ENCODE data around the gene NDRG4. TPM values are rescaled to one million over a fixed set of nuclear protein-coding genes. Genes with fewer than 3 reads are reported as not detected.

NDRG4 gene
- total and polyA plus RNA-seq, 4 donors: 128 to 593 (median 470) TPM

- H3K4me1 ChIP-seq (ENCODE audit: control insufficient read depth, insufficient read depth, low read length): peaks cover 99% of the 10 kb centered on the region
- WGBS (ENCODE audit: insufficient coverage): 84% methylated on average over 8 of the region's 10 CpGs
- no peaks in the 10 kb centered on the region for H3K27me3 ChIP-seq (ENCODE audit: control insufficient read depth, insufficient read depth, low read length)
- peaks cover 31% of the 10 kb centered on the region for H3K36me3 ChIP-seq (ENCODE audit: control insufficient read depth, insufficient read depth, low read length)
- DNase-seq (ENCODE audit: low read depth in 4 of 6, low spot score in 6 of 6): no peak
- H3K9me3 ChIP-seq (ENCODE audit: control insufficient read depth, insufficient read depth, low read length): no peaks in the 10 kb centered on the region
- no peak overlapping the region for H3K4me3 ChIP-seq (ENCODE audit: low read depth, low read length)
- H3K27ac ChIP-seq (ENCODE audit: low read depth, low read length): peak overlapping the region; percentile 79
Measured at GRCh38 chr16:58499092-58499511, 841 bp upstream of the NDRG4 start.

- peak overlapping the region; percentile 84 for H3K27ac ChIP-seq (ENCODE audit: low read depth, low read length)
Measured at GRCh38 chr16:58500430-58501241, 693 bp downstream of the NDRG4 start.

GRCh38 chr16:58501242-58502131 is 1.5 kb downstream of the NDRG4 start:
- Histone ChIP-seq H3K4me3 (ENCODE audit: low read depth, low read length) (peak overlapping the region; percentile 69), H3K4me1 (ENCODE audit: control insufficient read depth, insufficient read depth, low read length) (peaks cover 78% of the 10 kb centered on the region), H3K36me3 (ENCODE audit: control insufficient read depth, insufficient read depth, low read length) (peaks cover 44% of the 10 kb centered on the region), H3K9me3 (ENCODE audit: control insufficient read depth, insufficient read depth, low read length) (no peaks in the 10 kb centered on the region), H3K27me3 (ENCODE audit: control insufficient read depth, insufficient read depth, low read length) (no peaks in the 10 kb centered on the region), H3K27ac (ENCODE audit: low read depth, low read length) (peak overlapping the region; percentile 84)
- peak in 3 of 6 donors; percentile 70 to 93 (median 90) for DNase-seq (ENCODE audit: low read depth in 4 of 6, low spot score in 6 of 6)
- WGBS (ENCODE audit: insufficient coverage): 7% methylated on average over 38 of the region's 42 CpGs

More at GRCh38 chr16:58500430-58501241, 693 bp downstream of the NDRG4 start:
- WGBS (ENCODE audit: insufficient coverage): 2% methylated on average over 35 of the region's 36 CpGs
- Histone ChIP-seq H3K4me1 (ENCODE audit: control insufficient read depth, insufficient read depth, low read length) (peaks cover 87% of the 10 kb centered on the region), H3K36me3 (ENCODE audit: control insufficient read depth, insufficient read depth, low read length) (peaks cover 36% of the 10 kb centered on the region), H3K9me3 (ENCODE audit: control insufficient read depth, insufficient read depth, low read length) (no peaks in the 10 kb centered on the region), H3K4me3 (ENCODE audit: low read depth, low read length) (peak overlapping the region; percentile 69), H3K27me3 (ENCODE audit: control insufficient read depth, insufficient read depth, low read length) (no peaks in the 10 kb centered on the region)
- peak in 2 of 6 donors; percentile 59 to 61 for DNase-seq (ENCODE audit: low read depth in 4 of 6, low spot score in 6 of 6)

- H3K27ac ChIP-seq (ENCODE audit: low read depth, low read length): no peak overlapping the region
- H3K9me3 ChIP-seq (ENCODE audit: control insufficient read depth, insufficient read depth, low read length): no peaks in the 10 kb centered on the region
- peaks cover 53% of the 10 kb centered on the region for H3K36me3 ChIP-seq (ENCODE audit: control insufficient read depth, insufficient read depth, low read length)
- DNase-seq (ENCODE audit: low read depth in 4 of 6, low spot score in 6 of 6): no peak
- peak overlapping the region; percentile 12 for H3K4me3 ChIP-seq (ENCODE audit: low read depth, low read length)
- peaks cover 73% of the 10 kb centered on the region for H3K4me1 ChIP-seq (ENCODE audit: control insufficient read depth, insufficient read depth, low read length)
- H3K27me3 ChIP-seq (ENCODE audit: control insufficient read depth, insufficient read depth, low read length): no peaks in the 10 kb centered on the region
- WGBS (ENCODE audit: insufficient coverage): 74% methylated on average over 7 of the region's 8 CpGs
Measured at GRCh38 chr16:58502217-58502921, 2.4 kb downstream of the NDRG4 start.

GRCh38 chr16:58503166-58503862 is 3.4 kb downstream of the NDRG4 start:
- Histone ChIP-seq H3K4me3 (ENCODE audit: low read depth, low read length) (no peak overlapping the region), H3K27me3 (ENCODE audit: control insufficient read depth, insufficient read depth, low read length) (no peaks in the 10 kb centered on the region), H3K4me1 (ENCODE audit: control insufficient read depth, insufficient read depth, low read length) (peaks cover 63% of the 10 kb centered on the region), H3K36me3 (ENCODE audit: control insufficient read depth, insufficient read depth, low read length) (peaks cover 58% of the 10 kb centered on the region), H3K27ac (ENCODE audit: low read depth, low read length) (no peak overlapping the region), H3K9me3 (ENCODE audit: control insufficient read depth, insufficient read depth, low read length) (no peaks in the 10 kb centered on the region)
- no peak for DNase-seq (ENCODE audit: low read depth in 4 of 6, low spot score in 6 of 6)
- WGBS (ENCODE audit: insufficient coverage): 93% methylated on average over 14 of the region's 14 CpGs

- WGBS (ENCODE audit: insufficient coverage): 95% methylated on average over 16 of the region's 21 CpGs
- no peaks in the 10 kb centered on the region for H3K27me3 ChIP-seq (ENCODE audit: control insufficient read depth, insufficient read depth, low read length)
Measured at GRCh38 chr16:58503863-58504688, 4.1 kb downstream of the NDRG4 start.

GRCh38 chr16:58506241-58507194 is 6.6 kb downstream of the NDRG4 start:
- Histone ChIP-seq H3K27me3 (ENCODE audit: control insufficient read depth, insufficient read depth, low read length) (no peaks in the 10 kb centered on the region), H3K36me3 (ENCODE audit: control insufficient read depth, insufficient read depth, low read length) (peaks cover 85% of the 10 kb centered on the region), H3K27ac (ENCODE audit: low read depth, low read length) (no peak overlapping the region), H3K4me1 (ENCODE audit: control insufficient read depth, insufficient read depth, low read length) (peaks cover 36% of the 10 kb centered on the region), H3K4me3 (ENCODE audit: low read depth, low read length) (no peak overlapping the region), H3K9me3 (ENCODE audit: control insufficient read depth, insufficient read depth, low read length) (no peaks in the 10 kb centered on the region)
- no peak for DNase-seq (ENCODE audit: low read depth in 4 of 6, low spot score in 6 of 6)
- 85% methylated on average over 13 of the region's 20 CpGs for WGBS (ENCODE audit: insufficient coverage)

More at GRCh38 chr16:58503863-58504688, 4.1 kb downstream of the NDRG4 start:
- no peak overlapping the region for H3K4me3 ChIP-seq (ENCODE audit: low read depth, low read length)
- H3K36me3 ChIP-seq (ENCODE audit: control insufficient read depth, insufficient read depth, low read length): peaks cover 62% of the 10 kb centered on the region
- H3K4me1 ChIP-seq (ENCODE audit: control insufficient read depth, insufficient read depth, low read length): peaks cover 56% of the 10 kb centered on the region
- no peaks in the 10 kb centered on the region for H3K9me3 ChIP-seq (ENCODE audit: control insufficient read depth, insufficient read depth, low read length)
- H3K27ac ChIP-seq (ENCODE audit: low read depth, low read length): no peak overlapping the region
- DNase-seq (ENCODE audit: low read depth in 4 of 6, low spot score in 6 of 6): no peak

Measured in spinal cord (tissue), 10 donors.